Stimulated activated CD4-positive, alpha-beta T cell treated with anti-CD3 and anti-CD28 coated beads, Interleukin-1b, Interleukin-23, amount 100 ng/mL, for 24 hours (primary cell): ENCODE measurements around the gene OFD1.
"Not testable (repeated sequence)": the region's sequence is repeated elsewhere in the genome, so short reads cannot be mapped to it uniquely, and the experiment has no call there.

Experiments used
- DNase-seq, 4 experiments: peaks; one replicate each; pipeline ENCODE4 v3.0.0-alpha.2; 2020; ENCODE audit warnings: low read depth in 4 of 4, low spot score in 1 of 4

Gene OFD1

GRCh38 chrX:13700380-13700779, 34.2 kb upstream of the OFD1 start:
- DNase-seq = no peak

- DNase-seq = no peak
These were observed 32.3 kb upstream of the OFD1 start for GRCh38 chrX:13702111-13702789.

GRCh38 chrX:13703135-13703534, 31.4 kb upstream of the OFD1 start:
- no peak for DNase-seq

GRCh38 chrX:13703589-13703988, 31.0 kb upstream of the OFD1 start:
- no peak for DNase-seq

GRCh38 chrX:13711141-13711540, 23.4 kb upstream of the OFD1 start:
- no peak for DNase-seq

- DNase-seq = no peak
These were observed 18.1 kb upstream of the OFD1 start for GRCh38 chrX:13716455-13716854.

GRCh38 chrX:13716905-13717304, 17.6 kb upstream of the OFD1 start:
- no peak for DNase-seq

GRCh38 chrX:13717700-13718472, 16.7 kb upstream of the OFD1 start:
- no peak for DNase-seq

GRCh38 chrX:13719192-13719856, 15.2 kb upstream of the OFD1 start:
- DNase-seq = no peak

GRCh38 chrX:13721371-13721770, 13.2 kb upstream of the OFD1 start:
- DNase-seq = no peak

GRCh38 chrX:13721819-13722519, 12.6 kb upstream of the OFD1 start:
- DNase-seq = no peak

GRCh38 chrX:13724878-13725277, 9.7 kb upstream of the OFD1 start:
- peak in 1 of 4 experiments; percentile 7 for DNase-seq

GRCh38 chrX:13726583-13726982, 8.0 kb upstream of the OFD1 start:
- DNase-seq = not testable (repeated sequence)

GRCh38 chrX:13730523-13730922, 4.0 kb upstream of the OFD1 start:
- not testable (repeated sequence) for DNase-seq

- DNase-seq = no peak
These were observed 2.1 kb upstream of the OFD1 start for GRCh38 chrX:13732246-13733067.

GRCh38 chrX:13733506-13733905, 1.0 kb upstream of the OFD1 start:
- DNase-seq = no peak

- DNase-seq = no peak
These were observed 7.1 kb downstream of the OFD1 start for GRCh38 chrX:13741695-13742094.

- peak in 2 of 4 experiments; percentile 7 to 28 for DNase-seq
These were observed 8.0 kb downstream of the OFD1 start for GRCh38 chrX:13742397-13743176.

- DNase-seq = no peak
These were observed 13.3 kb downstream of the OFD1 start for GRCh38 chrX:13747836-13748235.

GRCh38 chrX:13748486-13748885, 13.9 kb downstream of the OFD1 start:
- no peak for DNase-seq
